Measurements from ENCODE around the gene XRCC5. TPM values are rescaled to one million over a fixed set of nuclear protein-coding genes. Genes with fewer than 3 reads are reported as not detected.

The XRCC5 gene
- total RNA-seq, 4 donors from 2014 or later, result 112 to 153 (median 143) TPM

GRCh38 chr2:216101109-216101508 lies 8.0 kb upstream of the XRCC5 start:
- ATAC-seq (ENCODE audit: low FRiP score) (no peak), DNase-seq (ENCODE audit: low spot score) (no peak)
- TF ChIP-seq, protein P1, sequence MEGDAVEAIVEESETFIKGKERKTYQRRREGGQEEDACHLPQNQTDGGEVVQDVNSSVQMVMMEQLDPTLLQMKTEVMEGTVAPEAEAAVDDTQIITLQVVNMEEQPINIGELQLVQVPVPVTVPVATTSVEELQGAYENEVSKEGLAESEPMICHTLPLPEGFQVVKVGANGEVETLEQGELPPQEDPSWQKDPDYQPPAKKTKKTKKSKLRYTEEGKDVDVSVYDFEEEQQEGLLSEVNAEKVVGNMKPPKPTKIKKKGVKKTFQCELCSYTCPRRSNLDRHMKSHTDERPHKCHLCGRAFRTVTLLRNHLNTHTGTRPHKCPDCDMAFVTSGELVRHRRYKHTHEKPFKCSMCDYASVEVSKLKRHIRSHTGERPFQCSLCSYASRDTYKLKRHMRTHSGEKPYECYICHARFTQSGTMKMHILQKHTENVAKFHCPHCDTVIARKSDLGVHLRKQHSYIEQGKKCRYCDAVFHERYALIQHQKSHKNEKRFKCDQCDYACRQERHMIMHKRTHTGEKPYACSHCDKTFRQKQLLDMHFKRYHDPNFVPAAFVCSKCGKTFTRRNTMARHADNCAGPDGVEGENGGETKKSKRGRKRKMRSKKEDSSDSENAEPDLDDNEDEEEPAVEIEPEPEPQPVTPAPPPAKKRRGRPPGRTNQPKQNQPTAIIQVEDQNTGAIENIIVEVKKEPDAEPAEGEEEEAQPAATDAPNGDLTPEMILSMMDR (IDR thresholded peaks at IDR 0.05), result no peak

- ATAC-seq (ENCODE audit: low FRiP score), result no peak
- TF ChIP-seq, protein P1 (IDR thresholded peaks at IDR 0.05), result no peak
- DNase-seq (ENCODE audit: low spot score), result no peak
Observed at GRCh38 chr2:216103213-216103612, 5.9 kb upstream of the XRCC5 start.

GRCh38 chr2:216104691-216105090 lies 4.5 kb upstream of the XRCC5 start:
- no peak for ATAC-seq (ENCODE audit: low FRiP score)
- DNase-seq (ENCODE audit: low spot score), result no peak
- TF ChIP-seq, protein P1 (IDR thresholded peaks at IDR 0.05), result no peak

GRCh38 chr2:216107320-216107719 lies 1.8 kb upstream of the XRCC5 start:
- ATAC-seq (ENCODE audit: low FRiP score), result no peak
- TF ChIP-seq, protein P1 (IDR thresholded peaks at IDR 0.05), result no peak
- DNase-seq (ENCODE audit: low spot score), result no peak

GRCh38 chr2:216107760-216108159 lies 1.4 kb upstream of the XRCC5 start:
- TF ChIP-seq, protein P1 (IDR thresholded peaks at IDR 0.05), result no peak
- ATAC-seq (ENCODE audit: low FRiP score) (peak; percentile 47), DNase-seq (ENCODE audit: low spot score) (no peak)

DNA sequence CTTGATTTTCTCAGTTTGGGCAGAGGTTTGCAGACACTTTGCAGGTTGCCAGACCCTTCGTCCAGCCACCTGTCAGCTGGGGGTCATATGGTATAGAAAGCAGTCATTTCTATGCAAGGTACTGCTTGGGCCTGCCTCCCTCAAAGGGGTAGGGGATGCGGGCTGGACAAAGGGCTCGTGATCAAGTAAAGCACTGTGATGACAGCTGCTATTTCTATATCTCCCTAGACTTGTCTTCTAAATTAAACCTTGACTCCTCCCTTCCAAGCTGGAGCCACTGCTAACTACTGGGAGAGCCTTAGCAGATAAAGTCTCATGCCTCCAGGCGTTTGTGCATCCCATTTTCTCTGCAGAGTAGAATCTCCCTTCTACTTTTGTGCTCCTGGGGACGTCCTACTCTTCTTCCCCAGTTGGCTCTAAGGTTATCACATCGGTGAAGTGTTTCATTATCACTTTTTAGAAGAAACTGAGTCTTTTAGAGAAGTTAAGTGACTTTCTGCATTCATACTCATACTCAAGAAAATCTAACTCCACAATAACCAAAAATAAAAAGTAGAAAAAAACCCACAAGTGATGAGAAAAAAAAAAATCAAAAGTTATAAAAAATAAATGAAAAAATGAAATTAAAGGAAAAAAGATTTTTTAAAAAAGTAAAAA lies 710 bp upstream of the XRCC5 start:
- TF ChIP-seq, protein P1 (IDR thresholded peaks at IDR 0.05), result no peak
- no peak for ATAC-seq (ENCODE audit: low FRiP score)
- DNase-seq (ENCODE audit: low spot score), result no peak

GRCh38 chr2:216109962-216110614 lies 940 bp downstream of the XRCC5 start:
- DNase-seq (ENCODE audit: low spot score) (no peak), ATAC-seq (ENCODE audit: low FRiP score) (no peak)
- TF ChIP-seq, protein P1 (IDR thresholded peaks at IDR 0.05), result no peak
